Cerebellar nuclear complex (tissue), 1 donor: ENCODE results near the gene BOK.

Source experiments
- DNase-seq, 2 experiments: peaks; one replicate each; lab custom pipeline; 2025; lab: John Stamatoyannopoulos, UW

BOK gene

DNA sequence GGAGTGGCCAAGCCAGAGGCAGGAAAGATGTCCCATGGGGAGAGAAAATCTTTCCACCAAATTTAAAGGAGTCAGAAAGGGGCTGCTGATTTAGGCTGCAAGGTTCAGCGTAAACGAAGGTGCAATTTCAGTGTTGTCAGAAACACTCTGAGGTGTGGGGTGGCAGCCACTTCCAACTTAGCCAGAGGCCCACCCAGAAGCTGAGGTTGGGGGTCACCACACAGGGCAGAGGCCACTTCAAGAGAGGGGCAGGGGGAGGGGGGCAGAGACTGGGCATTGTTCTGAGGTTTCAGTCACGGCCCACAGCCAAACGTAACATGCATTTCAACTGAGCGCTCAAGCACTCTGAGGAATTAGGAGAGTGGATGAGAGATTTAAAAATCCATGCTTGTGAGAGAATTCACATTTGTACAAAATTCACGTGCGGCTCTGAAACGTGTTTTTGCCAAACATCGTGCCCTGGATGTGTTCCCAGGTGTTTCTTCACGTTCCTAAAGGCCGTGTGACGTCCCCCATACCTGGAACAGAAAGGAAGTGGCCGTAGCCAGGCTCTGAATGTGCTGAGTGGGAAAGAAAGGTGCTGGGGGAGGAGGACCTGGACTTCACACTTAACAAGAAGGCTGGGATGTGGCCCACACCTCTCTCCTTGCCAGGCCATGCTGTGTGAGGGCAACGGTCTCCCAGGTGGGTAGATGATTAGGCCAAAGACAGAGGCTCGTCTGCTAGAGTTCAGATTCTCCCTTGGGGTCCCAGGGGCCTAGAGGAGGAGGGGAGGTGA is 19.5 kb upstream of the BOK start:
- DNase-seq = no peak

DNA sequence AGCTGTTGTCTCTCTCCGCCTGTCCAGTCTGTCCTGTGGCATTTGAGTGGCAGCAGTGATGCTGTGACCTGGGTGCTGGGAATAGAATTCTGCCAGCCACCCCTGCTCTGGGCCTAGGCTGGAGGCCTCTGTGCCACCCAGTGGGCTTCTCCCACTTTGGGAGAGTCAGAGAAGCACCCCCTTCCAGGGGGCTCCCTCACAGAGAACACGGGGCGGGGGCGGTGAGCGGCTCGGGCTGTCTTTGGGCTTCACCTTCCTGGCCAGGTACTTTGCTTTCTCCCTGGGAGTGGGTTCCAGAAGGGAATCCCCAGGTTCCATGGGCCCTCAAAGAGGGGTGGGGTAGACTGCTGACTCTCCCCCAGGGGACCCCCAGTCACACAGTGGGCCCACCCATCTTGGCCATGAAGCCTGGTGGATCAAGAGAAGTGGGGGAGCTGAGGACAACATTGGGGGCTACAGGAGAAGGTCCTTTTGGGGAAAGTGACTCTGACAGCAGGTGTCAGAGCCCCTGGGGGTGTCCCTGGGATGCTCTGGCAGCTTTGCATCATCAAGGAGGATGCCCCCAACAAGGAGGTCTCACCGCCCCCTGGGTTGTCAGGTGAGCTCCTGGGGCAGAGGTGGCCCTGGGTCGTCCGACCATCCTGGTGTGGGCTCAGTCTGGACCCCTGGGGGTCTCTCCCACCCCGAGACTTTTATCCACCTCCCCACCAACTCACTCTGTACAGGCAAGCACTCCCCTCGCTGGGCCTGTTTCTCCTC is 18.8 kb upstream of the BOK start:
- no peak for DNase-seq

DNA sequence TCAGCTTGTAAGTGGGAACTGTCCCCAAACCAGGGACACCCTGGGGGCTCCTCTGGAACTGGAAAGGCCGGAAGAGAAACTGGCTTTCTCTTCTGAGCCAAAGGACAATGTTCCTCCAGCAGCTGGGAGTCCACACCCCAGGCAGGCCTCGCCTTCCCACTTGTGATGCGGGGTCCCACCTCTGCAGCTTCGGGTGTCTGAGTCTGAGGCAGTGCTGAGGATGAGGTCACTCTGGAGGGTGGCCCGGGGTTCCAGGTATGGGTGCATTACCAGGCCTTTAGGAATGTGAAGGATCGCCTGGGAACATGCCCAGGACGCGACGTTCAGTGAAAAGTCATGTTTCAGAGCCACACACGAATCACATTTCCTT is 18.2 kb upstream of the BOK start:
- no peak for DNase-seq

DNA sequence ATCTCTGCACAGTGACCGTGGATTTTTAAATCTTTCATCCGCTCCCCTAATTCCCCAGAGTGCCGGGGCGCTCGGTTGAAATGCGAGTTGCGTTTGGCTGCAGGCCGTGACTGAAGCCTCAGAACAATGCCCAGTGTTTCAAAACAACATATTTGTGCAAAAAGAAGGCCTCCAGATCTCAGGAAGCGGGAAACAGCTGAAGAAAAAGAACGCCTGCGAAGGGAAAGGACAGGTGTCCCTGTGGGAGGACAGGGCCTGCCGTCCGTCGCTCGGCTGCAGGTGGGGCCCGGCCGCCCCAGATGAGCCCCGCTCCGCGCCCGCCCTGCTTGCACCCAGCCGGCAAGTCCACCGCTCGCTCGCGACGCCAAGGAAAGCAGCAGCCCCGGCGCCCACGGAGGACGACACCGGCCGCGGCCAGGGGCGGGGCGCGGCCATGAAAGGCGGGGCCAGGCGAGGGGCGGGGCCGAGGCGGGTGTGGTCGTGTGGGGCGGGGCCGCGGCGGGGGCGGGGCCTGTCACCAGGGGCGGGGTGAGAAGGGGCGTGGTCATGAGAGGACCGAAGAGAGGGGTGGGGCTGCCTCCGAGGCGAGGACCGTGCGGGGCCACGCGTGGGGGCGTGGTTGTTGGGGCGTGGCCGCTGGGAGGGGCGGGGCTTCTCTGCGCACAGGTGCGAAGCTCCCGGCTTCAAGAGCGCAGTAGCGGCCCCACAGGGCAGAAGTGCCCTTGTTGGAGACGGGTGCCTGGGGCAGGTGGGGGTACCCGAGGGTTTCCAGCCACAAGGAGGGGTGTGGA is 17.6 kb upstream of the BOK start:
- DNase-seq = no peak

DNA sequence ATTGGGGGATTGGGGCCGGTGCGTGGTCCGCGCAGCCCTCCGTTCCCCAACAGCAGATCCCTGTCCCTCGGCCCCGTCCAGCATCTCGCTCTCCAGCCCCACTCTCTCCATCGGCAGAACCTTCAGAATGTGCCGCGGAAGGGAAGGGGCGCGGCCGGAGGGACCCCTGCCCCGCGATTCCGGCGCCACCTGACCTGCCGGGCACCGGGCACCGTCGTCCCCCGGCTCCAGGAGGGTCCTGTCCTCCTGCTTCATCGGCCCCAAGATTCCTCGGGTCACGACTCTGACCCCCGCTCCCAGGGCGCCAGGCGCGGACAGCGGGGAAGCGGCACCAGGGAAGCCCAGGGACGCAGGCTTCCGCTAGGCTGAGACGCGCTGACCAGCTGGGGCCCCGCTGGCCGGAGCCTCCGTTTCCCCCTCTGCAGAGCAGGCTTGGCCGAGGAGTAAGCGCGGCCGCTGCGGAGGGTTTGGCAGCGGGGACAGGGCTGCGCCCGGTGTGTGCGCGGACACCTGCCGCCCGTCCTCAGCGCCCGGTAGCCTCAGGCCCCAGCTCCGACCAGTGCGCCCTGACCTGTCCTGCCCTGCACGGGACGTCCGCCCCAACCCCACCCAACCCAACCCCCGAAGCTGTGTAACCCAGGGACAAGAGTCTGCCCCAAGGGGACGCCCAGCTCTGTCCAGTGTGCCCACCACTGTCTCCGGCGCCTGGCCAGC is 16.8 kb upstream of the BOK start:
- no peak for DNase-seq

DNA sequence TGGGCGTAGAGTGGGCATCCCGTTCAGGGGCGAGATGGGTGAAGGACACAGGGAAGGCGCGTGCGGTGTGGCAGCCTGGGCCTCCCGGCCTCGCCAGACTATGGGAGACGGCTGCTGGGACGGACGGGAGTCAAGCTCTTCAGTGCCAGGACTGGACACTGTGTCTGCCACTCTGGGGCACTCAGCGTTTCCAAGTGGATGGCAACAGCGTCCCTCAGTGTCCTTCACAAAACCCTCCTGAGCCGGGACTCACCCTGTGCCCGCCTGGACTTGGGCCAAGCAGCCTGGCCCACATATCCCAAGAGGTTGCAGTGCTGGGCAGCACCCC is 16.3 kb upstream of the BOK start:
- no peak for DNase-seq

DNA sequence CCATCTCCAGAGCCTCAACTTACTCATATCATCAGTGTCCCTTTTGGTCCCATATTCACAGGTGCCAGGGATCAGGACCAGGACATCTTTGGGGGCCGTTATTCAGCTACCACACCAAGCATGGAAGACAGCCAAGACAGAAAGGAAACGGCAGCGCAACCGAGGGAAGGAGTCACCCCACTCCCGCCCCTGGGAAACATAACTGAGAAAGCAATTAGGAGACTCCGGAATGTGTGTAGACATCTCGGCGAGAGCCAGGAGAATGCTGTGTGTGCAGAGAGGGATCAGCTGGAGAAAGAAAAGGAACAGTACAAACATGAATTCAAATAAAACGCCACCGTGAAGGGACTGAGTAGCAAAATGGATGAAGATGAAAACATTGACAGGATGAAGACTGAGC is 13.4 kb upstream of the BOK start:
- no peak for DNase-seq

DNA sequence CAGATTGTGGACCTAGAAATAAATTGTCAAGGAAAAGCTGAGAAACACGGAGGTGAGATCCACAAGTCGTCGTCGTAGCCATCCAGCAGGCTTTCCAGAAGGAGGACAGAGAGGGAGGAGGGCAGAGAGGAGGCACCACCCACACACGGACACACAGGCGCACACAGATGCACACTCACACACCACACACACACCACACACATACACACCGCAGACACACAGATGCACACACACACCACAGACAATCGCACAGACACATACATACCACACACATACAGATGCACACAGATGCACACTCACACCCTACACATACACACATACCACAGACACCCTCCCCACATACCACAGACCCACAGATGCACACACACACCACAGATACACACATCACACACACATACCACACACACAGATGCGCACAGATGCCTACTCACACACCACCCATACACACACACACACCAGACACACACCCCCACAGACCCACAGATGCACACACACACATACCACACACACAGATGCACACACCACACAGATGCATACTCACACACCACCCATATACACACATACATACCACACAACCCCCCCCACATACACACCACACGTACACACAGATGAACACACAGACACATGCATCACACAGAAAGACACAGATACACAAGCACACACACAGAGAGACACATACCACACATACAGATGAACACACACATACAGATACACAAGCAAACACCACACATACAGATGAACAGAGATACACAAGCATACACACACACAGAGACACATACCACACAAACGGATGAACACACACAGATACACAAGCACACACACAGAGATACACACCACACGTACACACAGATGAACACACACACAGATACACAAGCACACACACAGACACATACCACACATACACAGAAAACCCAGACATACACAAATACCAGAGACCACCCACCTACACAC is 12.7 kb upstream of the BOK start:
- DNase-seq = no peak

DNA sequence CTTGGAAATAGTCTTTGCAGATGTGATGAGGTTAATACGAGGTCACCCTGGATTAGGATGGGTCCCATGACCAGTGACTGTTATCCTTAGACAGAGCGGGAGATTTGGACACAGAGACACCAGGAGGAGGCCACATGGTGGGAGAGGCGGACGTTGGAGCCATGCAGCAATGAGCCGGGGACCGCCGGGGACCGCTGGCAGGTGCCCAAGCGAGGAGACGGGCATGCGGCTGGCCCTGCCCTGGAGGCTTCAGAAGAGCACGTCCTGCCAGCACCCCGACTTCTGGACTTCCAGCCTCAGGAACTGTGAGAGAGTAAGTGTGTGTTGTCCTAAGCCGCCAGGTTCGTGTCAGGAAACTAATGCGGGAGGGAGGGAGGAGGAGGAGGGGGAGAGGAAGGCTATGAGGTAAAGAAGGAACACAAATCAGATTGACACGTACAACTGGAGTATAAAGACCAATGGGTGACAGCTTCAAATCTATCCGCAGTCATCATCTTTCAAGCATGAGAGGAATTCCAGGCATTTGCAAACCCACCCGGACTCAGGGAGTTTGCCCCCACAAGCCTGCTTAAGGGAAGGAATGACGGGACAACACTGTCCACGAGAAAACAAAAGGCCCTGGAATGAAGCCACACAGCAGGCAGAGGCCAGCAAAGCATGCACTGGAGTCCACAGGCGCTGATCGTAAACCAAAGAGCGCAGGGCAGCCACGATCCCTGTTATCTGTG is 11.6 kb upstream of the BOK start:
- DNase-seq = no peak

DNA sequence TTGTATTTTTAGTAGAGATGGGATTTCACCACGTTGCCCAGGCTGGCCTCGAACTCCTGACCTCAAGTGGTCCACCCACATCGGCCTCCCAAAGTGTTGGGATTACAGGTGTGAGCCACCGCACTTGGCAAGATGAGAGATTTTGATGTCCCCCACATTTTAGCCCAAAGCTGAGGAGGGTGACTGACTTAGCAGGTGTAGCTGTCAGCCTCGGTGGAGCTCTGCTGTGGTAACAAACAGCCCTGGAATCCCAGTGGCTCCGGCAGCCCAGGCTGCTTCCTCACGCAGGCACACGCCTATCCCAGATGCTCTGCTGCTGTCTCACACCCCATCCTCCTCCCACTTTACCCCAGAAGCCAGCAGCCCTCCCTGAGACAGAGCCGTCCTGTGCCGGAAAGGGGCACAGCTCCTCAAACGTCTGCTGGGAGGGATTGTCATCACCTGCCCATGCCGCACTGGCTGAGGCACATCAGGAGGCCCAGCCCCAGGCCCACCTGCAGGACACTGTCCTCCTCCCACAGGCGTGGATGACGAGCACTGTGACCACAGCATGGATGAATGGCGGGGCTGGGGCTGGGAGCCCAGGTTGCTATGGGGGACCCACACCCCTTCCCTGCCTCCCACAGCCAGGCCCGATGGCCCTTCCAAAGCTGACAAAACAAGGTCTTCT is 10.6 kb upstream of the BOK start:
- DNase-seq = no peak

DNA sequence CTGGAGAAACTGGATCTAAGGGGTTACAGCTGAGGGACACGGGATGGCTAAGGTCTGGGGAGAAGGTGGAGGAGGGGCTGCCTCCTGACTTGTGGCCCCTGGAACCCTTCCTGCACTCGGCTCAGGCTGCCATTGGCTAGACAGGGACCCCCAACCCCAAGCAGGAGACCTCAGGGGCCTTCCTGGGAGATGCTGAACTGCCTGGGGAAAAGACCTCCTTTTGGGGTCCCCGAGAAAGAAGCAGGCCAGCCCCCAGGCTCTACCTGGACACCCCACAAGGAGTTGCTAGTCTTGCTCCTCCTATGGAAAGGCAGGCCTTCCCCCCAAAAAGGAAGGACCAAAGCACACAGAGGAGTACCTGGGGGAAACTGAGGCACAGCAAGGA is 10.1 kb upstream of the BOK start:
- no peak for DNase-seq

DNA sequence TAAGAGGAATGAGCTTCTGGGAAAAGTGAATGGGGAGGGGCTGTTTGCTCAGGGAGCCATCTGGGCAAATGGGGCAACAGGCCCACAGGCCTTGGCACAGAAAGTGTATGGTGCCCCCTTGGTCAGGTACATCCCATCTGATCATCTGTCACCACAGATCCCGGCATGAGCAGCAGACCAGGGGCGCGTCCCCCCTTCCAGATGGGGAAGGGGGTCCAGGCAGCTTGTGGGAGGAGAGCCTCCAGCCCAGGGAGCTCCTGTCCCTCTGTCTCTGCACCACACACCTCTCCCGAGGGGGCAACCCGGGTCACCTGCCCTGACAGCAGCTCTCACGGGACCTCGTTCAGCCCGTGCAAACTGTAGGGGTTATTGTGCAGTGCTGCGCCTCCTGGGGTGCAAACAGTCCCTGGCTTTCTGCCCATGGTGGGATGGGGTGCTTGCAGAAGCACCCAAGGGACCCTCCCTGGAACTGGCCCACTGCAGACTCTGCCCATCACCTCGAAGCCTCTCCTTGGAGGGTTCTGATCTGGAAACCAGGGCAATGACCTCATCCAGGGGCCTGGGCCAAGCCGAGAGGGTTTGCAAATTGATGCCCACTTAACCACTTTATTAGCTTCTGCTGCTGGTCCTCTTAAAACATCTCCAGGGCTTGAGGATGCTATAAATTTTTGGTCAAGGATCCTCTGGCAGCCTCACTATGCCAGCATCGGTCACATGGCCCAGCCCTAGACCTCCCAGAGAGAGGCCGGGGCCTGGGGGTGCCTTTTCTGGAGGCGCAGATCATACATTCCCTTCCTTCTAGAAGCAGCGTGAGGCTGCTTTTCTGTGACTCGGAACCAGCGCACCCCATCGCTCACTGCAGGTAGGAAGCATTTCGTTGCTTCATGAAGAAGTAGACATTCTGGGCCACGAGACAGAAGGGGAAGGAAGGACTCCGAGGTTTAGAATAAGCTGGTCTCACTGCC is 7.6 kb upstream of the BOK start:
- DNase-seq = no peak

DNA sequence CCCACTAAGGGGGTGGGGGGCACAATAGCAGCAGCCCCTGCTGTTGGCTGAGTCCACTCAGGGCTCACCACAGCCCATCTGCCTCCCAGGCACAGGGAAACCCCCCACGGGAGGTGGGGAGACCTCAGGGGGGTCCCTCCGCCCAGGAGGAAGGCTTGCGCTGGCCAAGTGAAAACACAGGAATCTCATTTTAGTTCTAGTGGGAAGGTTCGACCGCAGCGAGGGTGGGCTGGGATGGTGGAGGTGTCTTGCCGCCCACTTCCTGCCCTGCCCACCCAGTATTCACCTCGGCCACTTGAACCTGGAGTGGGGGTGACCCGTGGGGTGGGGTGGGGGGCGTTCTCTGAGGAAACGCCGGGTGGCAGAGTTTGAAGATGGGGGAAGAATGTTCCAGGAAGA is 6.9 kb upstream of the BOK start:
- no peak for DNase-seq

DNA sequence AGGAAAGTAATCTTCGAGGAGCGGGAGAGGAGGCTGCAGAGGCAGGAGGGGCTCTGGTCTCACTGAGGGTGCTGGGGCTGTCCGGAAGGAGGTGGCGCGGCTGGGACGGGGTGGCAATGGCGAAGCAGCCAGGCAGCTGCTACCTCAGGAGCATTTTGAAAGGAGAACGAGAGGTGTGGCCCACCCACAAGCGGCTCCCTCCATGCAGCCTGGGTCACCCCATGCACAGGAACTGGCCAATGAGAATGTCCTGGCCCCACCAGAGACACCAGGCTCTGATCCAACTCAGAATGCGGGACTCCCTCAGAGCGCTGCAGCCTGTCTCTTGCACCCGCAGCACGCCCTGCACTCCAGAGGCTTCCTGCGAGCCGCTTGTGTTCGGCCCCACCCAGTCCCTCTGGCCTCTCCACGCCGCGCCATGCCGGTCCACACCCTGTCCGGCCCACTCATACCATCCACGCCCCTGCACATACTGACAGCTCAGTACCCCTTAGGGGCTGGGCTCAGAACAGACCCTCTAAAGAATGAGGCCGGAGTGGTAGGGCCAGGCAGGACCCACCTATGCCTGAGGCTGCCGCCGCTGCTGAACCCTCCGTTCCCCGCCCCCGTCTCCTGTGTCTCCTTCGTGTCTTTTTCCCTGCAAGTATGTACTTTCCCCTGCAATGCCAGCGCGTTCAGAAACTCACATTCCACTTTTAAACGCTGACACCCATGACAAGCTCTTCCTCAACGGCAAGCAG is 6.4 kb upstream of the BOK start:
- no peak for DNase-seq

DNA sequence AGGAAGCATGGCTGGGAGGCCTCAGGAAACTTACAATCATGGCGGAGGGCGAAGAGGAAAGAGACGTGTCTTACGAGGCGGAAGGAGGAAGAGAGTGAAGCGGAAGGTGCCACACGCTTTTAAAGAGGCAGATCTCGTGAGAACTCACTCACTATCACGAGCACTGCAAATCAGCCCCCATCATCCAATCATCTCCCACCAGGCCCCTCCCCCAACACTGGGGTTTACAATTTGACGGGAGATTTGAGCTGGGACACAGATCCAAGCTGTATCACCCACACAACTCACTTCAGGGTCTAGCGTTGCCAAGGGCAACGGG is 5.1 kb upstream of the BOK start:
- no peak for DNase-seq

DNA sequence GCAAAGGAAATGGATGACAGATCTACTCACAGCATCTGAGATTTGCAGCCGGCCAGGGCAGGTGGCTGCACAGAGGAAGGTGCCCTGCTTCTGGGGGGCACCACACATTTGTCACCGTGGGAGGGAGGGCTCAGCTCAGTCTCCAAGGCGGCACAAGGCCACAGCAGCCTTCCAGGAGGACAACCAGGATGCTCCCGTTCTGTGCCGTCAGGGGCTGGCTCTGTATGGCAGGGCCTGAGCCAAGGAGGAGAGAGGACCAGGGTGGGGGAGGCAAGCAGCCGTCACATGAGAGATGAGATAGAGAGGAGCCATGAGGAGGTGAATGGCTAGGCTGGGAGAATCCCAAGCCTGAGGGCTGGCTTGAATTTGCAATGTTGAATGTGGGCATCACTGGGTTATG is 4.6 kb upstream of the BOK start:
- DNase-seq = no peak

DNA sequence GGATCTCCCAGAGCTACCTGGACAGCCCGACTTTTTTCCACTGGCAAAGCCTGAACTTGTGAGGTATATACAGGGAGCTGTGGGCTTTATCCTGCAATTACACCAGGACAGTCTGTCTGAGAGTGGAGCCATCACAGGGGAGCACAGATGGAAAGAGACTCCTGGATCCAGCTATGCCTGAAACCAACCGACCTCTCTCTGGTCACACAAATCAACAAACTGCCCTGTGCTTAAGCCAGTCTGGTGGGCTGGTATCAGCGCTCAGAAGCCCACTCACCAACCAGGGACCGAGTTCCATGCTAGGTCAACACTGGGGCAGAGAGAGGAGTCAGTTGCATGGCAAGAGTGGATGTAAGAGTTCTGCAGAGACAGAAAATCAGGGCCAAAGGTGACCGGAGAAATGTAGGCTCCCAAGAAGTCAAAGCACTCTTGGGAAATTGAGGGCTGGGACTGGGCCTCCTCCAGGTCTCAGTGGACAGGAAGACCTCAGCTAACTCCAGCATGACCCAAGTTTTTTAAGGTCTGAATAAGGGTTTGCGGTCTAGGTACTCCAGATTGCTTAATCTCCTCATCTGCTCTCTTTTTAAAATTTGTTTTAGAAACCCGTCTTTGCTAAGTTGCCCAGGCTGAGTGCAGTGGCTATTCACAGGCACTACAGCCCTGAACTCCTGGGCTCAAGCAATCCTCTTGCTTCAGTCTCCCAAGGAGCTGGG is 3.8 kb upstream of the BOK start:
- DNase-seq = no peak

DNA sequence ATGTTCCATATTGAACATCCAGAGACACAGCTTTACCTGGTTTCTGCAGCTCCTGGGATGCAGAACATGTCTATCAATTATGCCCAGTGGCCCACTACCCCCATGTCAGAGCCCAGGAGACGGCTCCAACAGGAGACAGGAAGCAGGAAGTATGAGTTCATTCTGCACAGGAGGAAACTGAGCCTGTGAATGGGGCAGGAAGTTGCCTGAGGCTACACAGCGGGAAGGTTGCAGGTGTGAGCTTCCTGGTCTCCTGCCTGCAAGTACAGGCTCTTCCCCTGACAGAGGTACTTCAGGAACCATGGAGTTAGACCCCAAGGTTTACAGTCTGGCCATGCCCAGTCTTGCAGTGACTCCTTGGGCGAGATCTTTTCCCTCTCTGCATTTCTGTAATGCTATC is 2.8 kb upstream of the BOK start:
- no peak for DNase-seq
